ENCODE results near the gene F11.

DNA sequence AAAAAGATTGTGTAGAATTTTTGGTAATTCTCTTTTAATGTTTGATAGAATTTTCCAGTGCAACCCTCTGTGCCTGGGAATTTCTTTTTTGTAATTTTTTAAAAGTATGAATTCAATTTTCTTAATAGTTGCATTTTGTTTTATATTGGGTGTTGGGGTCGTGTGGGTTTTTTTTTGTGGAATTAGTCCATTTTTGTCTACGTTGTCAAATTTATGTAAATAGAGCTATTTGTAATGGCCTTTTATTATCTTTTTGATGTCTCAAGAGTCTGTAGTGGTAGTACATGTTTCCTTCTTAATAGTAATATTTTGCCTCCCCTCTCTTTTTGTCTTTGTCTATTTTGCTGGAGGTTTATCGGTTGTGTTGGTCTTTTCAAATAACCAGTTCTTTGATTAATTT is 64.4 kb downstream of the F11 start:
- TF ChIP-seq CTCF (IDR thresholded peaks at IDR 0.05; ENCODE audit: low read depth, low read length, poor library complexity, severe bottlenecking) (no peak), EZH2phosphoT487 (IDR thresholded peaks at IDR 0.05; ENCODE audit: borderline replicate concordance, low read length) (no peak)
